GM12878 (cell line): ENCODE measurements around the gene EFCAB8. TPM values are rescaled to one million over a fixed set of nuclear protein-coding genes. Genes with fewer than 3 reads are reported as not detected.

Source experiments
- ATAC-seq: fragments of 200-7000 bp; cut with Tn5 transposase; 3 replicates; pipeline ENCODE4 v1.9.1; 2020; ENCODE audit warnings: mild to moderate bottlenecking, moderate library complexity
- BruUV-seq: library from RNA; stranded (reverse); fragments of 400-500 nt; replicated peaks from 2 replicates; lab custom pipeline; 2021; lab: Mats Ljungman, UMichigan
- CTCF ChIA-PET: fragments of 300-600 bp; sonication (Branson Sonifier 250); formaldehyde crosslinking; extraction: SDS; loops from one replicate; lab custom pipeline; 2021; ENCODE audit warnings: inconsistent platforms; lab: Yijun Ruan, JAX
- POLR2A ChIA-PET: fragments of 350-600 bp; formaldehyde crosslinking; extraction: SDS; loops from one replicate; lab custom pipeline; 2021; ENCODE audit warnings: inconsistent platforms; lab: Charles Lee
- RAD21 ChIA-PET: fragments of 300-600 bp; sonication (Branson Sonifier 250); formaldehyde crosslinking; loops from one replicate; lab custom pipeline; 2023; ENCODE audit warnings: antibody characterized with exemption; ENCODE audit not compliant: unreplicated experiment; lab: Charles Lee
- SMC1A ChIA-PET: fragments of 300-600 bp; sonication (Branson Sonifier 250); formaldehyde crosslinking; loops from one replicate; lab custom pipeline; 2023; ENCODE audit not compliant: unreplicated experiment, uncharacterized antibody; lab: Charles Lee
- DNase-seq: peaks from one replicate; pipeline ENCODE4 v3.0.0-alpha.2; 2011; ENCODE audit warnings: low read depth, low spot score
- FAIRE-seq: peaks from 3 replicates; lab custom pipeline; 2011; peaks lifted over from hg19 to GRCh38; lab: Jason Lieb, UNC
- H2AFZ ChIP-seq: 2 replicates; pipeline ENCODE4 v1.6.0; 2011; ENCODE audit warnings: low read depth, low read length, control low read depth; ENCODE audit not compliant: control insufficient read depth
- H3K27ac ChIP-seq: 2 replicates; pipeline ENCODE4 v1.5.1; 2011; ENCODE audit warnings: control low read depth; ENCODE audit not compliant: control insufficient read depth, insufficient read depth
- H3K27me3 ChIP-seq, 2 experiments: replicated peaks in 1 of 2; 2 replicates each; pipeline versions ENCODE4 v1.6.0 to v1.6.1; 2011; ENCODE audit warnings: low read length in 1 of 2; ENCODE audit not compliant: control insufficient read depth in 2 of 2, insufficient read depth in 2 of 2
- H3K36me3 ChIP-seq, 2 experiments: 2 replicates each; pipeline ENCODE4 v1.5.1; 2011; ENCODE audit warnings: low read length in 1 of 2; ENCODE audit not compliant: control insufficient read depth in 2 of 2, insufficient read depth in 2 of 2
- H3K4me1 ChIP-seq: 2 replicates; pipeline ENCODE4 v1.6.1; 2011; ENCODE audit warnings: mild to moderate bottlenecking, low read length, moderate library complexity, mixed read lengths; ENCODE audit not compliant: control insufficient read depth, insufficient read depth
- H3K4me2 ChIP-seq: 2 replicates; pipeline ENCODE4 v1.6.0; 2011; ENCODE audit warnings: control low read depth; ENCODE audit not compliant: control insufficient read depth, insufficient read depth
- H3K4me3 ChIP-seq: fragments of 200-600 bp; sonication (generic); 2 replicates; pipeline ENCODE4 v1.5.1; 2016
- H3K79me2 ChIP-seq: 2 replicates; pipeline ENCODE4 v1.6.0; 2011; ENCODE audit warnings: low read length; ENCODE audit not compliant: control insufficient read depth, insufficient read depth
- H3K9ac ChIP-seq: 2 replicates; pipeline ENCODE4 v1.8.0; 2011; ENCODE audit warnings: low read length, control low read depth, mixed read lengths; ENCODE audit not compliant: control insufficient read depth, insufficient read depth
- H3K9me3 ChIP-seq: replicated peaks from 3 replicates; pipeline ENCODE4 v1.5.1; 2011; ENCODE audit warnings: mild to moderate bottlenecking, low read length; ENCODE audit not compliant: control insufficient read depth, insufficient read depth
- H4K20me1 ChIP-seq: 2 replicates; pipeline ENCODE4 v1.6.0; 2011; ENCODE audit not compliant: control insufficient read depth, insufficient read depth
- BHLHE40 ChIP-seq, 2 experiments: fragments of 450-650 bp in 1 of 2; IDR thresholded peaks; 2 replicates each; pipeline ENCODE4 v1.6.1; 2011 to 2017; ENCODE audit warnings: low read depth in 2 of 2, borderline replicate concordance in 1 of 2, improper control_type of control experiment in 1 of 2, low read length in 1 of 2, mild to moderate bottlenecking in 1 of 2
- BRCA1 ChIP-seq: IDR thresholded peaks from 2 replicates; pipeline ENCODE4 v1.6.1; 2011; ENCODE audit warnings: low read depth, low read length, improper control_type of control experiment
- CEBPB ChIP-seq, 2 experiments: fragments of 150-350 bp in 1 of 2; IDR thresholded peaks; 2 replicates each; pipeline ENCODE4 v1.6.1; 2012 to 2014; ENCODE audit warnings: low read depth in 2 of 2, low read length in 2 of 2, borderline replicate concordance in 1 of 2, inconsistent platforms in 1 of 2
- HDAC2 ChIP-seq: fragments of 200-600 bp; sonication (generic); IDR thresholded peaks from 2 replicates; pipeline ENCODE4 v1.6.1; 2017
- MEF2A ChIP-seq: IDR thresholded peaks from 2 replicates; pipeline ENCODE4 v1.6.1; 2011; ENCODE audit warnings: low read depth, mild to moderate bottlenecking, low read length, moderate library complexity; ENCODE audit not compliant: insufficient read depth
- SRF ChIP-seq, 2 experiments: IDR thresholded peaks; 2 replicates each; pipeline ENCODE4 v1.6.1; 2011; ENCODE audit warnings: low read depth in 2 of 2, low read length in 2 of 2, mild to moderate bottlenecking in 1 of 2, moderate library complexity in 1 of 2
- WGBS: methylation state at CpG from one replicate; pipeline ENCODE4 v1.1.6; 2016; ENCODE audit warnings: low lambda C conversion rate; ENCODE audit not compliant: insufficient replicate concordance, insufficient coverage; ENCODE audit errors: missing lambda C conversion rate; 5-methylcytosine and 5-hydroxymethylcytosine counted together
- in situ Hi-C: fragments of 300-500 bp; cut with MboI; formaldehyde crosslinking; loops from 9 replicates; pipeline ENCODE4 v1.14.3; 2018; ENCODE audit warnings: mixed read lengths
- intact Hi-C: fragments of 100-400 bp; cut with micrococcal nuclease; formaldehyde crosslinking; loops from one replicate; pipeline ENCODE4 v1.14.2; 2022; ENCODE audit not compliant: unreplicated experiment
- polyA plus RNA-seq, 11 experiments: library from polyadenylated mRNA; depleted of rRNA in 4 of 11; unstranded in 6 of 11; stranded (reverse) in 5 of 11; fragments of >200 nt; fragmentation: Nextera tagmentation in 4 of 11; fragmentation: Illumina TruSeq in 1 of 11; extraction: Ambion mirVana in 4 of 11; extraction: Trizol in 1 of 11; gene quantifications; 1 replicate in 1 of 11; 2 replicates in 10 of 11; pipeline versions ENCODE4 v1.2.1 to v1.2.3, GENCODE V29; 2011 to 2016; ENCODE audit warnings: inconsistent platforms in 2 of 11, missing spikeins in 2 of 11, low read depth in 1 of 11
- total RNA-seq, 4 experiments: library from RNA; depleted of rRNA in 3 of 4; stranded (reverse); fragments of >200 nt in 3 of 4; fragmentation: Illumina TruSeq in 1 of 4; extraction: Trizol in 1 of 4; gene quantifications; 2 replicates each; pipeline versions ENCODE4 v1.2.1 to v1.2.3, GENCODE V29; 2013 to 2021
- TF ChIP-seq, protein P1 (sequence below): fragments of 450-650 bp; conservative IDR thresholded peaks from 2 replicates; pipeline ENCODE4 v1.6.1; 2017; ENCODE audit warnings: mild to moderate bottlenecking, moderate library complexity

EFCAB8 gene
- total and polyA plus RNA-seq, 10 of the 15 experiments (the other 5 are each of a cell fraction or from before 2014, with no cell fraction given), result 0.04 to 0.18 (median 0.06) TPM; not detected in 4

DNA sequence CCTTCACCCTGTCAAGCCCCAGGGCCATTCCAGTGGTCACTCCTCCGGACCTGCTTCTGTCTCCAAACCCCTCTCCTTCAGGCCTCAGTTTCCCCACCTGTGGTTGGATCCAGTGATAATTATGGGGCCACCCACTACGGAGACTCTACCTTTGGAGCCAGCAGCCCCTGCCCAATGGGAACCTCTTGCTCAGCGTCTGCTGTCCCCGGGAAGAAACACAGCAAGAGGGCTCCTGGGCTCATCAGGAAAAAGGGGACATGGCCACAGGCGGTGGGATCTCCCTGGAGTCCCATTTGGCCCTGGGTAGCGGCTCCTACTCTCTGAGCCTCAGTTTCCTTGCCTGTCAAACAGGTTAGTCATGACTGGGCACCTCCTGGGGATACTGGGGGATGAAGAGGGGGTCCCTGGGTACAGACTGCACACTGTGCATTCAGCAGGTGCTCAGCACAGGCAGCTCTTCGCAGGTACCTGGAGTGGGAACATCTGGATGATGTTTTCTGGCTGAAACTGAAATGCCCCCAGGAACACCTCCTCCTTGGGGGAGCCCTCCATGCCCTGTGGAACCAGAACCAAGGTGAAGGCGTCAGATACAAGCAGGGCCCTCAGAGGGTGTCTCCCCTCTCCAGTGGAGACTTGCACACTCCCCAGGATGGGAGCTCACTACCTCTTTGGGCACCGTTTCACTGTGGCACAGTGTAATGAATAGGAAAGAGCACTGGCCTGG, 126.1 kb downstream of the EFCAB8 start:
- no peak for FAIRE-seq
- POLR2A ChIA-PET, result no interaction called here
- H3K27ac ChIP-seq, result no peak overlapping the region
- no TSS peak for BruUV-seq
- SMC1A ChIA-PET, result no interaction called here
- H3K79me2 ChIP-seq, result no peaks in the 10 kb centered on the region
- no peaks in the 10 kb centered on the region for H3K36me3 ChIP-seq
- 15% methylated on average over 9 of the region's 9 CpGs for WGBS
- RAD21 ChIA-PET, result no interaction called here
- H2AFZ ChIP-seq, result no peak overlapping the region
- H4K20me1 ChIP-seq, result no peaks in the 10 kb centered on the region
- no peak overlapping the region for H3K9ac ChIP-seq
- no peaks in the 10 kb centered on the region for H3K9me3 ChIP-seq
- in situ Hi-C loops (no loop called here), intact Hi-C loops (no loop called here)
- DNase-seq, result no peak
- no peak overlapping the region for H3K4me2 ChIP-seq
- no peak overlapping the region for H3K4me3 ChIP-seq
- no peak for ATAC-seq
- no peaks in the 10 kb centered on the region for H3K4me1 ChIP-seq
- CTCF ChIA-PET, result no interaction called here
- H3K27me3 ChIP-seq, result no peaks in the 10 kb centered on the region; a peak in 2 of 4 replicates
- no peak for TF ChIP-seq HDAC2
- TF ChIP-seq BRCA1, result no peak
- TF ChIP-seq, all 136 proteins: peak for 0

DNA sequence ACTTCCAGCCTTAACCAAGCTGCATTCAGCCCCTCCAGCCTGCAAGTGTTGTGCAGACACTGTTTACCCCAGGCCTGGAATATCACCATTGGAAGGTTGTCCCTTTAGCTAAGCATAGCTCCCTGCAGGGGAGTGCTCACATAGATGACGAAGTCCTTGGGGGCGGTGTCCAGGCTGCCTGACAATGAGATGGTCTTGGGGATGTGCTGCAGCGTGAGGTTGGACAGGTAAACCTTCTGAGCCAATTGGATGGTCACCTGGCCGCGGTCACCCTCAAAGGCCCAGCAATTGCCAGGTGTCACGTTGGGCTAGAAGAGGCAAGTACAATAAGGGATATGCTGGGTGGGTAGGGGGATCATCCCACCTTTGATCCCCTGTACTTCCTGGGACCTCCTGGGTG, 126.9 kb downstream of the EFCAB8 start:
- Histone ChIP-seq H3K27ac (no peak overlapping the region), H3K79me2 (no peaks in the 10 kb centered on the region), H3K9me3 (no peaks in the 10 kb centered on the region), H2AFZ (no peak overlapping the region), H3K4me1 (no peaks in the 10 kb centered on the region), H3K27me3 (no peaks in the 10 kb centered on the region; a peak in 2 of 4 replicates), H3K36me3 (no peaks in the 10 kb centered on the region), H3K4me2 (no peak overlapping the region), H4K20me1 (no peaks in the 10 kb centered on the region), H3K9ac (no peak overlapping the region), H3K4me3 (no peak overlapping the region)
- TF ChIP-seq MEF2A (no peak), SRF (IDR thresholded peaks at IDR 0.05; ENCODE audit: low read depth in 2 of 2, low read length in 2 of 2) (no peak), CEBPB (IDR thresholded peaks at IDR 0.05; ENCODE audit: borderline replicate concordance in 1 of 2, low read depth in 2 of 2, low read length in 2 of 2) (no peak), BHLHE40 (IDR thresholded peaks at IDR 0.05; ENCODE audit: borderline replicate concordance in 1 of 2, low read depth in 2 of 2, low read length in 1 of 2) (no peak)
- TF ChIP-seq, protein P1, sequence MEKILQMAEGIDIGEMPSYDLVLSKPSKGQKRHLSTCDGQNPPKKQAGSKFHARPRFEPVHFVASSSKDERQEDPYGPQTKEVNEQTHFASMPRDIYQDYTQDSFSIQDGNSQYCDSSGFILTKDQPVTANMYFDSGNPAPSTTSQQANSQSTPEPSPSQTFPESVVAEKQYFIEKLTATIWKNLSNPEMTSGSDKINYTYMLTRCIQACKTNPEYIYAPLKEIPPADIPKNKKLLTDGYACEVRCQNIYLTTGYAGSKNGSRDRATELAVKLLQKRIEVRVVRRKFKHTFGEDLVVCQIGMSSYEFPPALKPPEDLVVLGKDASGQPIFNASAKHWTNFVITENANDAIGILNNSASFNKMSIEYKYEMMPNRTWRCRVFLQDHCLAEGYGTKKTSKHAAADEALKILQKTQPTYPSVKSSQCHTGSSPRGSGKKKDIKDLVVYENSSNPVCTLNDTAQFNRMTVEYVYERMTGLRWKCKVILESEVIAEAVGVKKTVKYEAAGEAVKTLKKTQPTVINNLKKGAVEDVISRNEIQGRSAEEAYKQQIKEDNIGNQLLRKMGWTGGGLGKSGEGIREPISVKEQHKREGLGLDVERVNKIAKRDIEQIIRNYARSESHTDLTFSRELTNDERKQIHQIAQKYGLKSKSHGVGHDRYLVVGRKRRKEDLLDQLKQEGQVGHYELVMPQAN, result no peak
- ChIA-PET RAD21 (no interaction called here), CTCF (no interaction called here), SMC1A (no interaction called here), POLR2A (no interaction called here)
- in situ Hi-C loops (no loop called here), intact Hi-C loops (no loop called here)
- BruUV-seq, result no TSS peak
- no peak for FAIRE-seq
- no peak for DNase-seq
- 54% methylated on average over 6 of the region's 6 CpGs for WGBS
- no peak for ATAC-seq
